H1 (cell line): Measurements from ENCODE around the gene CEL. TPM values are rescaled to one million over a fixed set of nuclear protein-coding genes. Genes with fewer than 3 reads are reported as not detected.

Experiments used
- CTCF ChIA-PET: fragments of 300-600 bp; sonication (Branson Sonifier 250); formaldehyde crosslinking; loops from one replicate; lab custom pipeline; 2021; ENCODE audit not compliant: partially characterized antibody; lab: Charles Lee
- POLR2A ChIA-PET: fragments of 300-600 bp; sonication (Branson Sonifier 250); formaldehyde crosslinking; loops from one replicate; lab custom pipeline; 2021; ENCODE audit warnings: inconsistent platforms; ENCODE audit not compliant: partially characterized antibody; lab: Charles Lee
- DNase-seq, 2 experiments: peaks; one replicate each; pipeline versions ENCODE4 v3.0.0 to v3.0.0-alpha.2; 2010 to 2022; ENCODE audit warnings: low spot score in 2 of 2, low read depth in 1 of 2, mixed read lengths in 1 of 2
- FAIRE-seq: peaks from 2 replicates; lab custom pipeline; 2011; peaks lifted over from hg19 to GRCh38; lab: Jason Lieb, UNC
- H2AFZ ChIP-seq: 2 replicates; pipeline ENCODE4 v1.8.1; 2012; ENCODE audit warnings: low read length, inconsistent platforms
- H2AK5ac ChIP-seq: 2 replicates; pipeline ENCODE4 v1.6.1; 2013; ENCODE audit warnings: low read depth, low read length
- H2BK120ac ChIP-seq: replicated peaks from 2 replicates; pipeline ENCODE3; 2013; ENCODE audit warnings: low read depth, low read length, inconsistent platforms
- H2BK12ac ChIP-seq: 2 replicates; pipeline ENCODE4 v1.6.1; 2013; ENCODE audit warnings: low read depth, low read length
- H2BK15ac ChIP-seq: 2 replicates; pipeline ENCODE4 v1.6.1; 2013; ENCODE audit warnings: low read length
- H2BK20ac ChIP-seq: 2 replicates; pipeline ENCODE4 v1.6.1; 2013; ENCODE audit warnings: low read length
- H2BK5ac ChIP-seq: 2 replicates; pipeline ENCODE4 v1.6.1; 2013; ENCODE audit warnings: low read depth, low read length
- H3K14ac ChIP-seq: 2 replicates; pipeline ENCODE4 v1.6.1; 2013; ENCODE audit warnings: inconsistent platforms; ENCODE audit not compliant: insufficient read length
- H3K18ac ChIP-seq: 2 replicates; pipeline ENCODE4 v1.6.1; 2013; ENCODE audit warnings: low read length; ENCODE audit errors: extremely low read depth
- H3K23ac ChIP-seq: 2 replicates; pipeline ENCODE4 v1.6.1; 2013; ENCODE audit warnings: inconsistent platforms; ENCODE audit not compliant: insufficient read length
- H3K23me2 ChIP-seq: 2 replicates; pipeline ENCODE4 v1.6.1; 2013; ENCODE audit warnings: low read depth, low read length
- H3K27ac ChIP-seq: 2 replicates; pipeline ENCODE4 v1.6.1; 2011; ENCODE audit warnings: low read depth, low read length, inconsistent platforms
- H3K27me3 ChIP-seq, 4 experiments: replicated peaks in 1 of 4; 1 replicate in 1 of 4; 2 replicates in 3 of 4; pipeline versions ENCODE4 v1.6.1 to v1.8.1; 2011 to 2013; ENCODE audit warnings: low read length in 3 of 4, mild to moderate bottlenecking in 3 of 4, inconsistent platforms in 2 of 4, mixed read lengths in 2 of 4, moderate library complexity in 1 of 4; ENCODE audit not compliant: control insufficient read depth in 3 of 4, insufficient read depth in 3 of 4; ENCODE audit errors: extremely low read depth in 1 of 4
- H3K36me3 ChIP-seq, 4 experiments: 2 replicates each; pipeline versions ENCODE4 v1.6.1 to v1.8.1; 2011 to 2013; ENCODE audit warnings: mild to moderate bottlenecking in 4 of 4, low read length in 3 of 4, moderate library complexity in 2 of 4, control low read depth in 1 of 4, inconsistent platforms in 1 of 4; ENCODE audit not compliant: insufficient read depth in 4 of 4, control insufficient read depth in 2 of 4
- H3K4ac ChIP-seq: replicated peaks from 2 replicates; pipeline ENCODE3; 2013; ENCODE audit warnings: low read length, low read depth, mixed read lengths, inconsistent platforms; ENCODE audit not compliant: insufficient read length
- H3K4me1 ChIP-seq, 4 experiments: replicated peaks in 1 of 4; 1 replicate in 1 of 4; 2 replicates in 3 of 4; pipeline versions ENCODE4 v1.6.1 to v1.8.1; 2011 to 2013; ENCODE audit warnings: low read length in 3 of 4, inconsistent platforms in 2 of 4, mixed read lengths in 1 of 4; ENCODE audit not compliant: insufficient read depth in 4 of 4, control insufficient read depth in 3 of 4
- H3K4me2 ChIP-seq, 2 experiments: 2 replicates each; pipeline versions ENCODE4 v1.6.1 to v1.8.1; 2011 to 2013; ENCODE audit warnings: low read depth in 2 of 2, low read length in 2 of 2, control low read depth in 1 of 2, inconsistent platforms in 1 of 2, mild to moderate bottlenecking in 1 of 2; ENCODE audit not compliant: insufficient read depth in 1 of 2
- H3K4me3 ChIP-seq, 4 experiments: fragments of 200-600, 300-600 bp in 1 of 4; sonication (generic), shearing (Covaris generic), sonication (Bioruptor Twin) in 1 of 4; 2 replicates each; pipeline versions ENCODE4 v1.5.1 to v1.8.1; 2011 to 2016; ENCODE audit warnings: low read length in 4 of 4, low read depth in 3 of 4, control low read depth in 2 of 4, inconsistent platforms in 2 of 4, mild to moderate bottlenecking in 2 of 4, mixed read lengths in 1 of 4, moderate library complexity in 1 of 4; ENCODE audit not compliant: insufficient read depth in 2 of 4; ENCODE audit errors: extremely low read depth in 1 of 4
- H3K56ac ChIP-seq: replicated peaks from 2 replicates; pipeline ENCODE3; 2013; ENCODE audit warnings: low read depth, mild to moderate bottlenecking, mixed read lengths, low read length, inconsistent platforms; ENCODE audit not compliant: insufficient read length
- H3K79me1 ChIP-seq: 2 replicates; pipeline ENCODE4 v1.6.1; 2013; ENCODE audit warnings: low read depth, low read length, control low read depth
- H3K79me2 ChIP-seq, 2 experiments: 2 replicates each; pipeline versions ENCODE4 v1.6.1 to v1.8.1; 2012 to 2013; ENCODE audit warnings: low read length in 2 of 2, mild to moderate bottlenecking in 2 of 2, inconsistent platforms in 1 of 2; ENCODE audit not compliant: insufficient read depth in 2 of 2, control insufficient read depth in 1 of 2
- H3K9ac ChIP-seq, 4 experiments: replicated peaks in 1 of 4; 1 replicate in 1 of 4; 2 replicates in 3 of 4; pipeline versions ENCODE4 v1.6.1 to v1.8.1; 2011 to 2013; ENCODE audit warnings: low read depth in 3 of 4, low read length in 3 of 4, control low read depth in 2 of 4, mild to moderate bottlenecking in 2 of 4, moderate library complexity in 2 of 4, inconsistent platforms in 1 of 4; ENCODE audit errors: extremely low read depth in 1 of 4
- H3K9me3 ChIP-seq, 2 experiments: 2 replicates each; pipeline versions ENCODE4 v1.6.1 to v1.8.1; 2012 to 2013; ENCODE audit warnings: mild to moderate bottlenecking in 2 of 2, moderate library complexity in 2 of 2, control low read depth in 1 of 2, inconsistent platforms in 1 of 2, low read depth in 1 of 2, low read length in 1 of 2, mixed read lengths in 1 of 2; ENCODE audit not compliant: insufficient read depth in 2 of 2
- H4K20me1 ChIP-seq, 2 experiments: replicated peaks in 1 of 2; 2 replicates each; pipeline versions ENCODE3 to v1.8.1; 2011 to 2013; ENCODE audit warnings: inconsistent platforms in 2 of 2, low read length in 2 of 2, mild to moderate bottlenecking in 1 of 2; ENCODE audit not compliant: insufficient read depth in 2 of 2, control insufficient read depth in 1 of 2
- H4K5ac ChIP-seq: 2 replicates; pipeline ENCODE4 v1.6.1; 2013; ENCODE audit warnings: low read length, low read depth, mixed read lengths, inconsistent platforms; ENCODE audit not compliant: insufficient read length
- H4K8ac ChIP-seq: 2 replicates; pipeline ENCODE4 v1.8.0; 2013; ENCODE audit warnings: mild to moderate bottlenecking, moderate library complexity, low read length, inconsistent platforms; ENCODE audit not compliant: insufficient read depth; ENCODE audit errors: extremely low read depth
- H4K91ac ChIP-seq: replicated peaks from 2 replicates; pipeline ENCODE3; 2013; ENCODE audit warnings: low read length, mixed read lengths, inconsistent platforms; ENCODE audit not compliant: insufficient read length
- CBX8 ChIP-seq: fragments of 300-800, 300-1000 bp; sonication (generic); IDR thresholded peaks from 2 replicates; pipeline ENCODE4 v1.7.1; 2016; ENCODE audit warnings: low read depth, low read length, borderline replicate concordance
- CTBP2 ChIP-seq: IDR thresholded peaks from 2 replicates; pipeline ENCODE4 v1.7.0; 2011; ENCODE audit warnings: borderline replicate concordance, mild to moderate bottlenecking, moderate library complexity, mixed read lengths, low read length; ENCODE audit not compliant: insufficient read depth, insufficient read length
- E2F6 ChIP-seq: IDR thresholded peaks from 2 replicates; pipeline ENCODE4 v1.6.1; 2012; ENCODE audit warnings: inconsistent platforms
- FOSL1 ChIP-seq: IDR thresholded peaks from 2 replicates; pipeline ENCODE4 v1.6.1; 2011; ENCODE audit warnings: mild to moderate bottlenecking, low read depth, low read length, moderate library complexity; ENCODE audit not compliant: insufficient read depth
- GABPA ChIP-seq: IDR thresholded peaks from 2 replicates; pipeline ENCODE4 v1.6.1; 2011; ENCODE audit warnings: mild to moderate bottlenecking, low read length, moderate library complexity, borderline replicate concordance; ENCODE audit not compliant: insufficient read depth
- KDM1A ChIP-seq: fragments of 200-600, 300-600 bp; sonication (generic); IDR thresholded peaks from 2 replicates; pipeline ENCODE4 v1.7.1; 2016; ENCODE audit warnings: mild to moderate bottlenecking, low read length, borderline replicate concordance
- KDM5A ChIP-seq: fragments of 200-600 bp; IDR thresholded peaks from 2 replicates; pipeline ENCODE4 v1.7.1; 2012; ENCODE audit warnings: mild to moderate bottlenecking, low read length, inconsistent platforms, mixed read lengths
- TAF1 ChIP-seq: IDR thresholded peaks from 2 replicates; pipeline ENCODE4 v1.6.1; 2011; ENCODE audit warnings: mild to moderate bottlenecking, low read depth, low read length
- TAF7 ChIP-seq: optimal IDR thresholded peaks from 2 replicates; pipeline ENCODE3; 2011; ENCODE audit warnings: low read depth, mild to moderate bottlenecking, inconsistent platforms, low read length, moderate library complexity, borderline replicate concordance
- YY1 ChIP-seq: IDR thresholded peaks from 2 replicates; pipeline ENCODE4 v1.6.1; 2011; ENCODE audit warnings: low read depth, mild to moderate bottlenecking, low read length
- WGBS, 2 experiments: shearing (Covaris generic) in 1 of 2; methylation state at CpG; one replicate each; pipeline versions ENCODE4 v1.1.6 to v1.1.7; 2013 to 2015; ENCODE audit warnings: low lambda C conversion rate in 2 of 2, mixed read lengths in 2 of 2, inconsistent platforms in 1 of 2, low coverage in 1 of 2, missing lambda C conversion rate in 1 of 2; ENCODE audit not compliant: insufficient replicate concordance in 2 of 2, insufficient coverage in 1 of 2, insufficient read length in 1 of 2; ENCODE audit errors: extremely low coverage in 1 of 2, missing lambda C conversion rate in 1 of 2; 5-methylcytosine and 5-hydroxymethylcytosine counted together
- polyA plus RNA-seq, 7 experiments: library from polyadenylated mRNA; depleted of rRNA in 3 of 7; stranded (reverse) in 5 of 7; unstranded in 2 of 7; fragments of >200 nt in 5 of 7; fragments of 200-250 nt in 2 of 7; gene quantifications; 1 replicate in 5 of 7; 2 replicates in 1 of 7; 4 replicates in 1 of 7; pipeline versions ENCODE4 v1.2.1 to v1.2.3, GENCODE V29; 2011 to 2013; ENCODE audit warnings: missing spikeins in 2 of 7, mixed read lengths in 2 of 7
- total RNA-seq: library from RNA; stranded (reverse); fragmentation: NEBNext Ultra II Directional; extraction: Animal tissue kit (Norgen Biotek cat#: 25700); gene quantifications from 2 replicates; pipeline ENCODE4 v1.2.1, GENCODE V29; 2021

CEL gene
- total and polyA plus RNA-seq, 2 of the 8 experiments (the other 6 are each of a cell fraction or from before 2014, with no cell fraction given), result 1.8 to 3.4 TPM

- Histone ChIP-seq H3K27ac (no peak overlapping the region), H4K91ac (no peak overlapping the region), H3K56ac (no peak overlapping the region), H3K36me3 (peaks cover 2 to 7% (median 5%) of the 10 kb centered on the region in 4 experiments; a peak in 5 of 8 replicates), H2BK15ac (no peak overlapping the region), H4K20me1 (peaks cover 5 to 19% of the 10 kb centered on the region in 2 experiments), H3K4me2 (no peak overlapping the region), H4K8ac (no peak overlapping the region), H3K23ac (no peak overlapping the region), H2AK5ac (no peak overlapping the region), H3K18ac (no peak overlapping the region), H3K14ac (no peak overlapping the region), H3K4me3 (no peak overlapping the region), H3K79me1 (no peaks in the 10 kb centered on the region), H2BK5ac (no peak overlapping the region), H3K9ac (no peak overlapping the region), H2BK20ac (no peak overlapping the region), H3K79me2 (no peaks in the 10 kb centered on the region), H4K5ac (no peak overlapping the region), H3K9me3 (no peaks in the 10 kb centered on the region), H3K4me1 (peaks cover 0 to 9% (median 3%) of the 10 kb centered on the region in 4 experiments; a peak in 3 of 7 replicates), H3K4ac (no peak overlapping the region), H2BK12ac (no peak overlapping the region), H2AFZ (no peak overlapping the region), H3K27me3 (no peaks in the 10 kb centered on the region; a peak in 1 of 7 replicates), H3K23me2 (no peaks in the 10 kb centered on the region), H2BK120ac (no peak overlapping the region)
- FAIRE-seq (no peak), DNase-seq (no peak)
- CTCF ChIA-PET, result interaction anchor here (0.6 to 19.3 kb wide), 9 partner anchors 9 to 78 kb away, joined by 3 to 337 read pairs (median 5); no protein-coding TSS in a partner anchor
- POLR2A ChIA-PET, result interaction anchor here (0.8 kb wide), 1 partner anchor 78 kb away, joined by 3 read pairs; the partner anchor contains the start of gene GTF3C5
- 97% methylated on average over 19 of the region's 19 CpGs; no CpG with 5 or more reads in 1 of the 2 experiments for whole genome bisulfite sequencing, 2 experiments
- TF ChIP-seq GABPA, result no peak
- TF ChIP-seq KDM5A, result no peak
- TF ChIP-seq E2F6, result no peak
- no peak for TF ChIP-seq YY1
- no peak for TF ChIP-seq FOSL1
- no peak for TF ChIP-seq CTBP2
- no peak for TF ChIP-seq TAF1
- TF ChIP-seq TAF7, result no peak
- no peak for TF ChIP-seq CBX8
- no peak for TF ChIP-seq KDM1A
Measured at GRCh38 chr9:133108794-133109641, 47.2 kb downstream of the CEL start.
